ENCODE results near the gene MRPS22. TPM values are rescaled to one million over a fixed set of nuclear protein-coding genes. Genes with fewer than 3 reads are reported as not detected.

The MRPS22 gene
- total and polyA plus RNA-seq, 9 of the 15 experiments (the other 6 are each of a cell fraction or from before 2014, with no cell fraction given) = 148 to 397 (median 229) TPM

DNA sequence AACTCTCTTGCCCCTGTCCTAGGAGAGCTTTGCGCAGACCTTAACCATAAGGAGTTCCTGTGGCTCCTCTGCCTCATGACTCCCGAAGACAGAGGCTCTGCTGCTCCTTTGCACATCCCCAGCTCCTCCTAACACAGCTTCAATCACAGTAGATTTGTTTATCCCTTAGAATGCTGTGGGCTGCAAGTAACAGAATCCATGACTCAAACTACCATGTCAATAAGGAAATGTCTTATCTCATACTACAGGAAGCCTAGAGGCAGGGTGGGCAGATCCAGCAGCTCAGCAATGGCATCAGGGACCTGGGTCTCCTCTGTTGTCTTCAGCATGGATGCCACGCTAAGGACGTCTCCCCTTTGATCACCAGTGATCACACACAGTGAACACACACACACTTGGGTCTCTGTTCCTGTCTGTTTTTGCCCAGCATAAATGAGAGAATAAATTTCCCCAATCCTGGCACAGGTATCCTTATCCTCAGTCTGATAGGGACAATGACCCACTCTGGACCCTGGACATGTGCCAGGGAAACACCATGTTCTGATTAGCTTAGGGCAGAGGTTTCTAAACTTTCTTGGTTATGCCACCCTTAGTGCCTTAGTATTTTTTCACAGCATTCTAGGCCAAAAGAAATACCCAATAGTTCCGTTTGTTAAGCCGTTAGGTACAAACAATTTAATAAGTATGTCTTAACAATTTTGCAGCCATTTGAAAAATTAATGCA, 46.1 kb upstream of the MRPS22 start (continued):
- TF ChIP-seq, protein P1, sequence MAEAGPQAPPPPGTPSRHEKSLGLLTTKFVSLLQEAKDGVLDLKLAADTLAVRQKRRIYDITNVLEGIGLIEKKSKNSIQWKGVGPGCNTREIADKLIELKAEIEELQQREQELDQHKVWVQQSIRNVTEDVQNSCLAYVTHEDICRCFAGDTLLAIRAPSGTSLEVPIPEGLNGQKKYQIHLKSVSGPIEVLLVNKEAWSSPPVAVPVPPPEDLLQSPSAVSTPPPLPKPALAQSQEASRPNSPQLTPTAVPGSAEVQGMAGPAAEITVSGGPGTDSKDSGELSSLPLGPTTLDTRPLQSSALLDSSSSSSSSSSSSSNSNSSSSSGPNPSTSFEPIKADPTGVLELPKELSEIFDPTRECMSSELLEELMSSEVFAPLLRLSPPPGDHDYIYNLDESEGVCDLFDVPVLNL (CRISPR knock-in tag; IDR thresholded peaks at IDR 0.05; ENCODE audit: low read depth) = no peak
- no peak for TF ChIP-seq GATAD2B (IDR thresholded peaks at IDR 0.05; ENCODE audit: borderline replicate concordance)
- TF ChIP-seq KDM1A (IDR thresholded peaks at IDR 0.05) = peak; percentile 88
- peak; percentile 45 for TF ChIP-seq CBFA2T2 (conservative IDR thresholded peaks at IDR 0.05)
- TF ChIP-seq BDP1 (IDR thresholded peaks at IDR 0.05; ENCODE audit: insufficient read depth, insufficient read length) = no peak

DNA sequence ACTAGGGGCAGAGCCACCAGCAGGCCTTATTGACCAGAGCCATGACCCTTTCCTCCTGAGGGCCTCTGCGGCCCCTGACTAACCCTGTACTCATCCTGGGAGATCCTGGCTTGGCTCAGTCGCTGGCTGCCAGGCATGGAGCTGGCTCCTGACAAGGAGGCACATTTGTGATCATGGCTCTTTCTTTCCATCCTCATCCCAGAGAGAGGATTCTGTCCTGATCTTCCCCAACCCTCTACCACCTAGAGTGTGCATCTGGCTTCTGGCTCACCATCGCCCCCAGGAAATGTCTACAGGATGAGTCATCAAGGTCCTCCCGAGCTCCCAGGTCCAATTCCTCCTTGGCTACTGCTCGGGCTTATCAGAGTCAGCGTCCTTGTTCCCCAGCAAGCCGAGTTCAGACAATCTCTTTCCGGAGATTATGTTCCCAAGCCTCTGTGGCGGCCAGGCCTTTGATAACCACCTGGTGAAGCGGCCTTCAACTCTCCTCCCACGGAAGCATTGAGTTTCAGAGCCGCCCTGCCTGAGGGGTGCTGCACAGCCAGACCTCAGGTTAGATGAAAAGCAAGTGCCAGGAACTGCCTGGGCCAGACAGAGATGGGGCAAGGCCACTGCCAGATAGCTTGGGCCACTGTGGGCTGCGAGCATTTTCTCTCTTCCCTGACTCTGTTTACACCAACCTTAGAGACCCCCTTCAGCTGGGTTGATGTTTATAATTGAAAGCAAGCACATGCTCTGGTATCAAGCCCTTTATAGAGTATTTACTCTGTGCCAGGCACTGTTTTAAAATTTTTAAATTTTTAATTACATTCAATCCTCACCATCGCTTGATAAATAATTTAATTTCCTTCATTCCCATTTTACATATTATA, 44.3 kb upstream of the MRPS22 start:
- ATAC-seq (peak; percentile 94), DNase-seq (ENCODE audit: extremely low read depth in 1 of 4, low spot score in 3 of 4) (peak; percentile 92 to 98 (median 94)), FAIRE-seq (peak; percentile 99)
- Histone ChIP-seq H3K9me1 (ENCODE audit: control insufficient read depth, insufficient read depth, low read length) (no peaks in the 10 kb centered on the region), H3K79me2 (ENCODE audit: control insufficient read depth, insufficient read depth, low read length) (no peaks in the 10 kb centered on the region), H3K27ac (ENCODE audit: extremely low read depth, low read depth, low read length) (peak overlapping the region; percentile 84), H3K4me3 (no peak overlapping the region), H4K20me1 (replicated peaks; ENCODE audit: control insufficient read depth, insufficient read depth, low read length) (no peaks in the 10 kb centered on the region), H3K9me3 (replicated peaks; ENCODE audit: control insufficient read depth, insufficient read depth, low read depth, low read length) (peaks cover 14% of the 10 kb centered on the region), H3K4me1 (replicated peaks in 1 of 2; ENCODE audit: control insufficient read depth in 2 of 2, insufficient read depth in 2 of 2, low read length in 2 of 2) (peaks cover 35 to 54% of the 10 kb centered on the region in 2 experiments), H2AFZ (ENCODE audit: low read depth, low read length) (peak overlapping the region; percentile 47), H3K9ac (ENCODE audit: insufficient read depth in 1 of 2, low read depth in 2 of 2, low read length in 2 of 2) (peak overlapping the region in 1 of 2 experiments; percentile 47; a peak in 2 of 4 replicates), H3K36me3 (ENCODE audit: control insufficient read depth, insufficient read depth, low read length) (no peaks in the 10 kb centered on the region), H3K4me2 (ENCODE audit: insufficient read depth, low read length) (peak overlapping the region; percentile 56), H3K27me3 (ENCODE audit: control insufficient read depth in 2 of 2, insufficient read depth in 2 of 2, low read length in 2 of 2) (no peaks in the 10 kb centered on the region; a peak in 1 of 5 replicates)
- intact Hi-C loops (cut with micrococcal nuclease) (loop anchor here (1.0 to 2.0 kb wide), 2 partner anchors 29 to 77 kb away; no protein-coding TSS in a partner anchor), in situ Hi-C loops (cut with MboI) (no loop called here)
- POLR2A ChIA-PET = interaction anchor here (0.6 to 3.7 kb wide), 10 partner anchors 10 to 409 kb away, joined by 3 to 19 read pairs (median 4); no protein-coding TSS in a partner anchor
- no TSS peak for BruUV-seq (replicated peaks)
- CTCF ChIA-PET (ENCODE audit: low intra/inter-chr PET ratio) = no interaction called here
- 4% methylated on average over 14 of the region's 14 CpGs for WGBS (ENCODE audit: insufficient coverage, low coverage, missing lambda C conversion rate)
- TF ChIP-seq FOXJ2 (tag; IDR thresholded peaks at IDR 0.05) (no peak), KLF16 (IDR thresholded peaks at IDR 0.05) (peak; percentile 98), PCBP1 (IDR thresholded peaks at IDR 0.05; ENCODE audit: low read depth, low read length, poor library complexity, severe bottlenecking) (no peak), ESRRB (CRISPR knock-in tag; IDR thresholded peaks at IDR 0.05; ENCODE audit: borderline replicate concordance) (no peak), ZKSCAN1 (IDR thresholded peaks at IDR 0.05; ENCODE audit: low read depth, low read length) (peak; percentile 63), IRF2 (CRISPR knock-in tag; IDR thresholded peaks at IDR 0.05) (no peak), ZNF232 (CRISPR knock-in tag; IDR thresholded peaks at IDR 0.05) (no peak), ERF (CRISPR knock-in tag; IDR thresholded peaks at IDR 0.05) (no peak), MTA1 (IDR thresholded peaks at IDR 0.05; ENCODE audit: borderline replicate concordance) (peak; percentile 82), CREBBP (IDR thresholded peaks at IDR 0.05; ENCODE audit: low read depth, low read length) (no peak)
